GM21737 (cell line): Measurements from ENCODE around the gene RFTN1.

Source experiments
- ATAC-seq: cut with Tn5 transposase; IDR thresholded peaks from one replicate; pipeline ENCODE4 v1.9.1; 2021; ENCODE audit warnings: mild to moderate bottlenecking, moderate library complexity; ENCODE audit not compliant: unreplicated experiment

RFTN1 gene

DNA sequence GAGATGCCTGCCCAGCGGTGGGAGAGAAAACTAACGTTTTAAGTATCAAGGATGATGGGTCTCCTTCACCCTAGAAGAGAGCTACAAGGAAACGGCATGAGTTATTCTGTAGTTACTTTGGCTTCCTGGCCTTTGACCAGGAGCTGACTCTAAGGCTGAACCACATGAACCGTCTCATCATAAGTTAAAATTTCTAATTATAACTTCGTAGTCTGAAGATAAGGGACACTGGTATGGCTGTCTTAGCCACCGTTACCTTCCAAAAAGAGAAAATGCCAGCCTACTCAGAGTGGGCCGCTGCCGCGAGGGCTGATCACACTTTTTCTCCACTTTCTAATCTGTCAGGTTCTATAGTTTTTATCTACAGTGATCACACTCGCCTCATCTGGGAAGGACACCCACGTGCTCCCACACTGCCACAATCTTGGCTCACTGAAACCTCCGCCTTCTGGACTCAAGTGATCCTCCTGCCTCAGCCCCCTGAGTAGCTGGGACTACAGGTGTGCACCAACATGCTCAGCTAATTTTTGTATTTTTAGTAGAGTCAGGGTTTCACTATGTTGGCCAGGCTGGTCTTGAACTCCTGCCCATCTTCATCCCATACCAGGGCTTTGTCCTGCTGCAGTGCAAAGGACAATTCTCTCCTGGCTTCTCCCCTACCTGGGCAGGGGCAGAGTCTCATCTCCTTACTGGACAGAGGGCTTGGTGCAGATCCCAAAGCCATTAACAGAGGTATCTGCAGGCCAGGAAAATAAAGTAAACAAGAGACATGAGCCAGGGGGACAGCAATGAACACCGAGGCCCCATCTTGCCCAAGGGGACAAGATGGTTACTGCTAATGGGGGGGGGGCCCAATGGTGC lies 73.4 kb downstream of the RFTN1 start:
- ATAC-seq: no peak

DNA sequence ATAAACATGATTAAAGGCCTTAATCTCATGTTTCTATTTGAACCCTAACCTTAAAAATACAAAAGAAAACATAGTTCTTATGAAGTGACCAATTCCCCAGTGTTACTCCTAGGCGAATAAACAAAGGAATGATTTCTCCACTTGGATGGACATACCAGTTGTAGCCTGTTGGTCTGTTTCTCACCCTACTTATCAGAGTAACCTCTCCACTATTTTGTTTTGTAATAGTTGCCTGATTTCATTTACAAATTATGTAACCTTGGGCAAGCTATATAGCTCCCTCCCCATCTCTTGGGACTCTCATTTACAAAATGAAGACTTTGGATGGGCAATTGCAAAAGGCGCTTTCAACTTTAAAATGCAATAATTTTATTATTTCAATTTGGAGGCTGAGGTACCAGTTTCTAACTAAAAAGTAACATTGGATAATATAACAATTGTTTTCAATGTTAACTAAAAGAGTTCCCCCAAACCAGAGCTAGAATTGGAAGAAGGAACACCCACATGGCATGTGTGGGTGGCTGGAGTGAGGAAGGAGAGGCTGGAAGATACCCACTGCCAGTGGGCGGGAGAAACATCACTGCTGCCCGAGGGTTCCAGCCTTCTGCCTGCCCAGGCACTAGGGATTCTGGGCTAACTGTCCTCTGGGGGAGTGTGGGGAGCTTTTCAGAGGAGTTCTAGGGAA lies 74.2 kb downstream of the RFTN1 start:
- no peak for ATAC-seq

DNA sequence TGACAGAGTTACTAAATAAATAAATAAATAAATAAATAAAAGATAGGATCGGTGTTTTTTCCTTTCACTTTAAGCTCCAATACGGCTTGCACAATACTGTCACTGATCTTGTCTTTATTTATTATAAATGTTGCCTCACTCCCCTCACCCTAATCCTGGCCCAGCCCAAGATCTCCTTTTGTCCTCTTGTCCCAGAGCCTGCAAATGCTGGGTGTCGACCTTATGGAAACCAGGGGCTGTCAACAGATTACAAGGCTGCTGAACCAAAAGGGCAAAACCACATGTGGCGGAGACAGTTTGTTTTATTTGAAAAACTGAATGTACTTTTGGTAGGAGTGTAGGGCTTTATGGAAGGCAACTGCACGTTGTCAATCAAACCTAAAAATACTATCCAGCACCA lies 75.9 kb downstream of the RFTN1 start:
- ATAC-seq: no peak

DNA sequence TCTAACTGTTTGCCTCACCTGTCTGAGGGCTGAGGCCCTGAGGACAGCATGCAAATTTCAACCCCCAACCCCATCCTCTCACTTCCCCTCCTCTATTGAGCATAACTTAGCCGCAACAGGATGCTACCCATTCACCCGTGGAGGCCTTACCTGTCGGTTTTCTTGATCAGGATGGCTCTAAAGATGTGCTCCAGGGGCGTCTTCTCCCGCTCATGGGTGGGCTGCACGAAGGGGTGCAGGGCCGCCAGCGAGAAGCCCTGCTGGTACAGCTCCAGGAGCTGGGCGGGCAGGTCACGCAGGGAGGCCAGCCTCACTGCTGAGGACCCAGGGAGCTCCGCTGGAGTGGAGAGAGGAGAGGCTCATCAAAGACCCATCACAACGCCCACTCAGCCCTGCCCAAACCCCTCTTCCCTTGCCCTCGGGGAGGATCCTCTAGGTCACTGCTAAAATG lies 79.8 kb downstream of the RFTN1 start:
- ATAC-seq: peak; percentile 72

DNA sequence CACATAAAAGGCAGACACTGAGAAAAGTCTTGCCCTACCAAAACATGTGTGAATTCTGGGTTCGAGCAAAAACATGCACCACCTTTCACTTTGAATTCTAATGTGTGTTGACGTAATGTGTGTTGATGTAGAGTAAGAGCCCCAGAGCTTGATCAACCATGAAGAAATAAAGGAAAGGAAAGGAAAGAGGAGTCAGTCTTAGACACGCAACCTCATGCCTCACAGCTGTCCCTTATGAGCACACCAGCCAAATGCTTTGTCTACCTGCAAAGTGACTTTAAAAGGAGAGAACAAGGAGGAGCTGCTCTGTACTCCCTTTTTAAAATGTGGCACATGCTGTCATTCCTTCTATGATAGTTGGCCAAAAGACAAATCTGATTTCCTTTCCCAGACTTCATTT lies 80.8 kb downstream of the RFTN1 start:
- ATAC-seq: no peak

DNA sequence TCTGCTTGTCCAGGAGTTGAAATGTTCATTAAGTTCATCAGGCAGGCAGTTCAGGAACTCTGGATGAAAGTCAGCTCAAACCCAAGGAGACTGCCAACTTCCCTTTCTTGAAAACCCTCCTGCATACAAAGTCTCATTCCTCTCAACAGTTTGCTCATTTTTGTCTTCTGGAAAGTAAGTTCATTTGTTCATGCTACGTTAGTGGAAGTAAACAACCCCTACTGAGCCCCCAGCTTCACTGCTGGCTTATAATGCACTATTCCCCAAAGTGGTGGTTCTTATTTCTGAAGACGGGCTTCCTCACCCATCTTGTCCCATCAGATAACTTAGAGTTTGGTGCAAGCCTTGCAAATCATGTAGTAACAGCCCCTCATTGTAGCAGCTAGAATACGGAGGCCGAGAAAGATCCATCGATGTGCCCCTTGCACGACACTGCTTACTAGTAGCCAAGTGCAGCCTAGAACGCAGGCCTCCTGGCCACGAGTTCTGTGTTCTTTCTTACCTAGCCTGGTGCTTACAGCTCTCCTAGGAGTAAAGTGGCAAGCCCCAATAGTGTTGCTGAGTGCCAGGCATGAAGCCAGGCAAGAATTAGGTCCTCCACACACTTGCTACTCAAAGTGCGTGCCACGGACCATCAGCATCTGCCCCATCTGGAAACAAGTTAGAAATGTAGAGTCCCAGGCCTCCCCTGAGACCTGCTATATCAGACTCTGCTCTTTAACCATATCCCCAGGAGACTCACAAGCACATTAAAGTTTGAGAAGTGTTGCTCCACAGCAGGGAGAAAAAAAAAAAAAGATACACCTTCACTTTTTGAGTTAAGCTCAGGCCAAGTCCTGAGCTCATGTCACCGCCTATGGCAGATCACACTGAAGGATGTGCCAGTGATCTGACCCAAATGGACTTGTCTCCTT lies 82.5 kb downstream of the RFTN1 start:
- ATAC-seq: peak; percentile 53

- ATAC-seq: no peak
Observed at GRCh38 chr3:16429086-16429485, 84.4 kb downstream of the RFTN1 start.

GRCh38 chr3:16428612-16429011 lies 84.9 kb downstream of the RFTN1 start:
- ATAC-seq: no peak

DNA sequence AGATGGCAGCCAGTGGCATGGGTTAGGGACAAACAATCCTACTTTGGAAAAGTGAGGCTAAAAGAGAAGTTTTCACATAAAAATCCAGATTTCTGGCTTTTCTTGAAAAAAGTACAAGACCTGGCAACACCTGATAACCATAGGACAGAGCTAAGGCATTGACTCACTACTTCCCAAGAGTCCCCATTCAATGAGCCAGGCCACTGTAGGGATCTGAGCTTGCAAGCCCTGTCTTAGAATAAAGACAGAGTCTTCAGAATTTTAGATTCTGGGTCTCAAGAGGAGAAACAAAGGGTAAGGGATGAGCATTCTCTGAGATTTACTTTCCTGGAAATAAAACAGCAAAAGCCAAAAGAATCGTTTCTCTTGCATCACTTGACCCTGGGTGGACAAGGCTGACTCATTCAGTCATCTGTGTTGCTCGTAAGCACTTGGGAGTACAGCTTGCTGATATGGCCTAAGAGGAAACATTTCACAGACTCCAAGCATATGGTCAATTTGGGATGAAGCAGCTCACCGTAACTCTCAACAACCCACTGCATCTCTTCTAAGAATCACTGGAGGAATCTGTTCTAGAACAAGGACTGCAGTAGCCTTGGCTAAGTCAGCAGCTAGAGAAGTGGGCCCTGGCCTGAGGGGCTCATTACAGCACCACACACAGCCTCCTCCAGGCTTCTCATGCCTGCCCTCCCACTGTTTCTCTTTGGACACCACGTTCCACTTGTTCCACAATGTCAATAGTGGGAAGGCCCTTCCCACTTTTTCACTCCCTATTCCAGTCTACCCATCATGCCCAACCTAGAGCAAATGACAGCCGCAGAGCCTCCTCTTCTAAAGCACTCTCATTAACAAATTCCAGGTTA lies 86.2 kb downstream of the RFTN1 start:
- no peak for ATAC-seq

DNA sequence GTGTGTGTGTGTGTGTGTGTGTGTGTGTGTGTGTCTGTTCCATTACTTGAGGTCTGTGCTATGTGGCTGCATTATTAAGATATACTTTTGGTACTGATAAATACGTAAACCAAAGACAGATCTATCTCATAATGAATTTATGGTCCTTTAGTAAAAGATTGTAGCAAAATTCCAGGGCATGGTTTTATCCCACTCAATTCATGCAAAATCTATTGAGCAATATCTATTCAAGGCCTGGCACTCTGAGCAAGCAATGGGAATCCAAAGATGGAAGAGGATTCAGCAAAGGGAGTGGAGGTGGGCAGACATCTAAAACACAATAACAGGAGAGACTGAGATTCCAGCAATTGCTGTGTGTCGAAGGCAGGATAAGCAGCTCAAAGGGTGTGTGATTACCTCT lies 86.8 kb downstream of the RFTN1 start:
- no peak for ATAC-seq

GRCh38 chr3:16426029-16426400 lies 87.5 kb downstream of the RFTN1 start:
- ATAC-seq: no peak

DNA sequence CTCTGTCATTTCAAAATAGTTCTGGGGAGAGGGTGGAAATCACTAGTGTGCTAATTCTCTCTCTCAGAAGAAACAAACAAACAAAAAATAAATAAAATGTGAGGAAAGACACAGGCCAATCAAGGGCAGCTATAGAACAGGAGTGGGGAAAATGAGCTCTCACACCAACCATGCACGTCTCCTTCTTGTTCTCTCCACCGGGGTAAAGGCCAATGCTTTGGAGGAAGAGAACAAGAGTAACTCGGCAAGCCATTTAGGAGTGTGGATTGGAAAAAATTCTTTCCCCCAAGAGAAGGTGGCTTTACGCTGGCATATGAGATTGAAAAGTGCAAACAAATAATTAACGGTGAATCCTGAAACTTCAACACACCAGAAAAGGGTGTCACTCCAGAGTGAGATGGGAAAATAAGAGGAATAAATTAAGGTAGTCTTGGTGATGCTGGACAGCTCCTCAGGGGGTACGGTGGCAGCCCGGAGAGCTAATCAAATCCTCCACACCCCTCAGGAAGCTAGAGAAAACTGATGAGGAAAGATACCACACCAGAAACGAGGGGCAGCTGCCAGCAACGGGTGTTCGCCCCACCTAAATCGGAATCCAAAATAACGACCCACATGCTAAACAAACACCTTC lies 88.0 kb downstream of the RFTN1 start:
- no peak for ATAC-seq

DNA sequence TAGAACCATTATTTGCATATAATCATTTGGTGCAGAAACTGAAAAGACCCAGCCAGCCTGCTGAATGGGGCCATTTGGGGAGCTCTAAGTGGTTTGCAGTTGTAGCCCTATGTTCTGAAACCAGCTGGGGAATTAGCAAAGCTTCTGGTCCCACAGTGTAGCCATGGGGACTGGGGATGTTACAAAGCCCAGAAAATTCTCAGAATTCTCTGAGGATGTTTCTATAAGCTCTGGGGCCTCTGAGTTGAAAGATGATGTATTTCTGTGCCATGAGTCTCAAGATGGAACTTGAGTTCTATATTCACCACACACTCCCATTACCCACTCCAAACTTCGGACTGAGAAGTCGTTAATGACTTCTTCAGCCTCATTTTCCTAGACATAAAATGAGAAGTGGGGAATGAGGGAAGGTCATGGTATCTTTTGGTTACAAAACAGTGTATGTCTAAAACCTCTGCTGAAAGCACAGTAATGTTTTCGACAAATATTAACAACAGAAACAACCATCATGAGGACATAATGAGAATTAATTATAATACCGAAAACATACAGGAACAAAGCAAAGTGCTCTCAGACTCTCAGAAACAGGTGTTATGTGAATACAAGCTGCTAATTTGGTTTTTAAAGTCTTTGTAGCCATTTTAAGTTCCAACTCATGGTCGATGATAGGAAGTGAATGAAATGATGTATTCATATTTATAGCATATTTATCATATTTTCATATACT lies 89.4 kb downstream of the RFTN1 start:
- peak; percentile 77 for ATAC-seq

DNA sequence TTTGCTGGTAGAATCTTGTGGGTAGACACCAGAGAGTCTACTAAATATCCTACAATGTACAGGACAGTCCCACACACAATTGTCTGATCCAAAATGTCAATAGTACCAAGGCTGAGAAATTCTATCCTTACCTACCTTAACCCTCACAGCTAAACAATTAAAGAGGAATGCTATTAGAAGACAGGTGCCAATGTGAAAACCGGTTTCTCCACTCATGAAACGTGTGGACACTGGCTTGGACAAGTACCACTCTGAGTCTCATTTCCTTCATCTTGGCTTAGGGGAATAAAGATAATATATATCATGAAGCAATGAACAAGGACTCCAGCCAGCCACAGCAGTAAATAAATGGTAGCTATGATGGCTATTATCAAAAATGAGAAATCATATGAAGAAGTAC lies 90.2 kb downstream of the RFTN1 start:
- no peak for ATAC-seq

GRCh38 chr3:16419640-16420241 lies 93.8 kb downstream of the RFTN1 start:
- no peak for ATAC-seq

GRCh38 chr3:16417945-16418739 lies 95.4 kb downstream of the RFTN1 start:
- no peak for ATAC-seq

- no peak for ATAC-seq
Observed at GRCh38 chr3:16415911-16416476, 97.5 kb downstream of the RFTN1 start.

- ATAC-seq: no peak
Observed at GRCh38 chr3:16413321-16413720, 100.2 kb downstream of the RFTN1 start.
